AG04450 (cell line): ENCODE results near the gene GGT5. TPM values are rescaled to one million over a fixed set of nuclear protein-coding genes. Genes with fewer than 3 reads are reported as not detected.

Experiments
- CTCF ChIA-PET: fragments of 300-600, 350-600 bp; formaldehyde crosslinking; extraction: SDS; loops from one replicate; lab custom pipeline; 2022; ENCODE audit warnings: antibody characterized with exemption, inconsistent platforms; lab: Charles Lee
- POLR2A ChIA-PET: fragments of 350-600 bp; formaldehyde crosslinking; extraction: SDS; loops from one replicate; lab custom pipeline; 2021; ENCODE audit warnings: antibody characterized with exemption, inconsistent platforms; lab: Yijun Ruan, JAX
- DNase-seq: peaks from one replicate; pipeline ENCODE4 v3.0.0-alpha.2; 2011; ENCODE audit warnings: low read depth, low spot score
- H3K27ac ChIP-seq: one replicate; pipeline ENCODE4 v1.5.1; 2012; ENCODE audit warnings: low read depth, low read length, control low read depth
- H3K27me3 ChIP-seq: one replicate; pipeline ENCODE4 v1.6.0; 2012; ENCODE audit warnings: low read length; ENCODE audit not compliant: control insufficient read depth, insufficient read depth
- H3K4me3 ChIP-seq: 2 replicates; pipeline ENCODE4 v1.5.1; 2011; ENCODE audit warnings: mild to moderate bottlenecking, low read depth, low read length, control low read depth
- H3K9me3 ChIP-seq: 2 replicates; pipeline ENCODE4 v1.5.1; 2012; ENCODE audit warnings: low read length; ENCODE audit not compliant: control insufficient read depth, insufficient read depth
- polyA plus RNA-seq: library from polyadenylated mRNA; depleted of rRNA; stranded (reverse); fragments of >200 nt; gene quantifications from 2 replicates; pipeline ENCODE4 v1.2.3, GENCODE V29; 2011
- TF ChIP-seq, protein P1 (sequence below): IDR thresholded peaks from 2 replicates; pipeline ENCODE4 v1.5.1; 2011; ENCODE audit warnings: low read depth, low read length, control low read depth, inconsistent platforms

Gene GGT5
- polyA plus RNA-seq, 1 experiment = 4.4 TPM

GRCh38 chr22:24189249-24190158, 55.4 kb downstream of the GGT5 start:
- Histone ChIP-seq H3K4me3 (no peak overlapping the region), H3K27ac (no peak overlapping the region), H3K9me3 (no peaks in the 10 kb centered on the region), H3K27me3 (no peaks in the 10 kb centered on the region)
- peak; percentile 26 for DNase-seq
- CTCF ChIA-PET = interaction anchor here (0.6 to 2.0 kb wide), 15 partner anchors 9 to 124 kb away, joined by 3 to 25 read pairs (median 3); partner anchors contain the start of gene GGT5
- TF ChIP-seq, protein P1, sequence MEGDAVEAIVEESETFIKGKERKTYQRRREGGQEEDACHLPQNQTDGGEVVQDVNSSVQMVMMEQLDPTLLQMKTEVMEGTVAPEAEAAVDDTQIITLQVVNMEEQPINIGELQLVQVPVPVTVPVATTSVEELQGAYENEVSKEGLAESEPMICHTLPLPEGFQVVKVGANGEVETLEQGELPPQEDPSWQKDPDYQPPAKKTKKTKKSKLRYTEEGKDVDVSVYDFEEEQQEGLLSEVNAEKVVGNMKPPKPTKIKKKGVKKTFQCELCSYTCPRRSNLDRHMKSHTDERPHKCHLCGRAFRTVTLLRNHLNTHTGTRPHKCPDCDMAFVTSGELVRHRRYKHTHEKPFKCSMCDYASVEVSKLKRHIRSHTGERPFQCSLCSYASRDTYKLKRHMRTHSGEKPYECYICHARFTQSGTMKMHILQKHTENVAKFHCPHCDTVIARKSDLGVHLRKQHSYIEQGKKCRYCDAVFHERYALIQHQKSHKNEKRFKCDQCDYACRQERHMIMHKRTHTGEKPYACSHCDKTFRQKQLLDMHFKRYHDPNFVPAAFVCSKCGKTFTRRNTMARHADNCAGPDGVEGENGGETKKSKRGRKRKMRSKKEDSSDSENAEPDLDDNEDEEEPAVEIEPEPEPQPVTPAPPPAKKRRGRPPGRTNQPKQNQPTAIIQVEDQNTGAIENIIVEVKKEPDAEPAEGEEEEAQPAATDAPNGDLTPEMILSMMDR = peak; percentile 93
- POLR2A ChIA-PET = interaction anchor here (2.1 kb wide), 1 partner anchor 58 kb away, joined by 14 read pairs; no protein-coding TSS in a partner anchor

DNA sequence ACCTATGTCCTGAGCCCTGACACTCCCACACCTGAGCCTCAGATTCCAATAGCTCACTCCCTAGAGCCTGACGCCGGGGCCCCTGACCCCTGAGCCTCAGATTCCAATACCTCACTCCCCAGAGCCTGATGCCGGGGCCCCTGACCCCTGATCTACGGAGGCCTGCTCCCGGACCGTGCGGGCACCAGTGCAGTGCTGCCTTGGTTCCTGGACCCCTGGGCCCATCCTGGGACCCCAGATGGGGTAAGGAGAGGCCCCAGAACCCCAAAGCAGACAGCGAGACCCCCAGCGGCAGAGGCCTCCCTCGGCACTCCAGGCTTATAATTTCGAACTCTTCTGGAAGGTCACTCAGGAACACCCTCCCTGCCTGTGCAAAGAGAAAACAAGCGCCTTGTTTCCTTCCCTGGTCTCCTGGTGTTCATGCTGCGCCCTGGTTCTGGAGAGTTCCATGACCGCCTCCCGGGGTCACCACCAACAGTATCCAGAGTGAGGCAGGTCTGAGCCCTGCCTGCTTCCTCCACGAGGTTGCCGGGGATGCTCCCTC, 56.1 kb downstream of the GGT5 start:
- TF ChIP-seq, protein P1 = no peak
- Histone ChIP-seq H3K27ac (no peak overlapping the region), H3K27me3 (no peaks in the 10 kb centered on the region), H3K9me3 (no peaks in the 10 kb centered on the region), H3K4me3 (no peak overlapping the region)
- CTCF ChIA-PET = interaction anchor here (0.6 to 2.0 kb wide), 6 partner anchors 10 to 59 kb away, joined by 3 to 25 read pairs (median 8); partner anchors contain the start of gene GGT5
- POLR2A ChIA-PET = interaction anchor here (2.1 kb wide), 1 partner anchor 59 kb away, joined by 14 read pairs; no protein-coding TSS in a partner anchor
- no peak for DNase-seq

- DNase-seq = no peak
- Histone ChIP-seq H3K4me3 (no peak overlapping the region), H3K27me3 (no peaks in the 10 kb centered on the region), H3K27ac (no peak overlapping the region), H3K9me3 (no peaks in the 10 kb centered on the region)
- POLR2A ChIA-PET = no interaction called here
- CTCF ChIA-PET = interaction anchor here (1.2 kb wide), 1 partner anchor 59 kb away, joined by 3 read pairs; no protein-coding TSS in a partner anchor
- TF ChIP-seq, protein P1 = no peak
These were observed 56.9 kb downstream of the GGT5 start for GRCh38 chr22:24187731-24188644.

- Histone ChIP-seq H3K27ac (no peak overlapping the region), H3K9me3 (no peaks in the 10 kb centered on the region), H3K27me3 (no peaks in the 10 kb centered on the region), H3K4me3 (no peak overlapping the region)
- TF ChIP-seq, protein P1 = no peak
- no peak for DNase-seq
- ChIA-PET CTCF (no interaction called here), POLR2A (no interaction called here)
These were observed 57.8 kb downstream of the GGT5 start for GRCh38 chr22:24186892-24187670.
